Stimulated activated CD4-positive, alpha-beta T cell treated with anti-CD3 and anti-CD28 coated beads, Interleukin-1b, Interleukin-23, amount 100 ng/mL, for 4 hours (primary cell): ENCODE measurements around the gene IFITM5.
"Not testable (repeated sequence)": the region's sequence is repeated elsewhere in the genome, so short reads cannot be mapped to it uniquely, and the experiment has no call there.

Source experiments
- DNase-seq, 2 donors: peaks; one replicate each; pipeline ENCODE4 v3.0.0-alpha.2; 2020; ENCODE audit warnings: low read depth in 2 of 2

IFITM5 gene

DNA sequence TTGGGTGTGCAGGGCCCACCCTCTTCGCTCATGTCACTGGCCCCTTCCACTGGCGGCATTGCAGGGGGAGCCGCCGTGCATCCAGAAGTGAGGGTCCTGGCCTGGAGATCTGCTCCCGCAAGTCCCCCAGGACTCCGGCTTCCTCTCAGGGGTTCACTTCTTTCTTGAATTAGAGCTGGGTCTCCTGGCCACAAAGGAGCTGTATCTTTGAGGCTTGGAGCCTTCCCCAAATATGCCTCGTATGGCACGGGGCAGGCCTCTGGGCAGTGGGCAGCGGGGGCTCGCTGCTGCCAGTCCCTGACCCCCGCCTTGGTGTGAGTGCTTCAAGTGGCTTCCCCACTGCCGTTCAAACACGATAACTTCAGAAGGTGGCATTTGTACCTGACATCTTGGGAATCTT is 28.7 kb upstream of the IFITM5 start:
- no peak for DNase-seq

DNA sequence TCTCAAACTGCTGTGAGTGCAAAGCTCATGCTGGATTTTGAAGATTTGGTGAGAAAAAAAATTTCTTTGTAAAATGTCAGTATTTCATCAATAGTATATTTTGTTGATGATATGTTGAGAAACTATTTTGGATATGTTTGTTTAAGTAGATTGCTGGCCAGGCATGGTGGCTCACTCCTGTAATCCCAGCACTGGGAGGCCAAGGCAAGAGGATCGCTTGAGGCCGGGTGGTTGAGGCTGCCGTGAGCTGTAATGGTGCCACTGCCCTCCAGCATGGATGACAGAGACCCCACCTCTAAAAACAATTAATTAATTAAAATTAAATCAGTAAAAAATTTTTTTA is 28.2 kb upstream of the IFITM5 start:
- no peak for DNase-seq

DNA sequence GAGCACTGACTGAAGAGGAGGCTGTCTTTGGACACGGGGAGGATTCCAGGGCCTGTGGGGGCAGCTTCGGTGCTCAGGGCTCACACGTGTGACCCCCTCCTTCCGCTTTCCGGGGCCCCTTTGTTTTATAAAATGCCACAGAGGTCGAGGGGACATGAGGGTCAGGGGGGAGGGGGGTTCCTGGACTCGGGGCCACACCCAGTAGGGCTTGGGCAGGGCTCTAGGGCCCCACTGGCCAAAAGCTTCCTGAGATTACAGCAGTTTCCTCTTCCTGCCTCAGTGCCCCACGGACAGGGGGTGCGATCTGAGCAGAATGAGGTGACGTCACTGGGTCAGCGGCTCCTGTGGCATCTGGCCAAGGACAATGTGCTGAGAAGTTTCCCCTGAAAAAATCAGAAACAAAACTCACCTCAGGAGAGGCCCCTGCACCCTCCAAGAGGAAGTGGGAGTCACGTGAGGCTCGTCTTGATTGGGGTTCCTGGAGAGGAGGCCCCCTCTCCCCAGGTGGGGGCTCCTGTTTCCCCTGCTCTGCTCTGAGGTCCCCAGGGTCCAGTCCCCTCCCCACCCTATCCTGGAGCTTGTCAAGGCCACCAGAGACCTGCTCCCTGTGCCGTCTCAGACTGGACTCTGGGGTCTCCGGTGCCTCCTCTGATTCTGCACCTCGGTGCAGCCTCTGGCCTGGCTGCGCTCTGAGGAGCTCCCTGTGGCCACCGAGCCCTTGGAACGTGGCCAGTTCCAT is 27.7 kb upstream of the IFITM5 start:
- no peak for DNase-seq

DNA sequence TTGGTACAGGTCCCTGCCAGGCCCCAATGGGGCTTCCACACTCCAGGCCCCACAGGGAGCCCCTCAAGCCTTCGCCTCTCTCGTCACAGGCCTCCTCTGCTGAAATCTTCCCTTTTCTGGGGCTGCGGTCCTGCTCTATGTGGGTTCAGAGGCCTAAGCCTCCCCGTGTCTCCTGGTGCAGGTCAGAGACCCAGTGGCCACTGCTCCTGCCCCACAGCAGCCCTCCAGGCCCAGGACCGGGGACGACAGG is 27.2 kb upstream of the IFITM5 start:
- DNase-seq: no peak

DNA sequence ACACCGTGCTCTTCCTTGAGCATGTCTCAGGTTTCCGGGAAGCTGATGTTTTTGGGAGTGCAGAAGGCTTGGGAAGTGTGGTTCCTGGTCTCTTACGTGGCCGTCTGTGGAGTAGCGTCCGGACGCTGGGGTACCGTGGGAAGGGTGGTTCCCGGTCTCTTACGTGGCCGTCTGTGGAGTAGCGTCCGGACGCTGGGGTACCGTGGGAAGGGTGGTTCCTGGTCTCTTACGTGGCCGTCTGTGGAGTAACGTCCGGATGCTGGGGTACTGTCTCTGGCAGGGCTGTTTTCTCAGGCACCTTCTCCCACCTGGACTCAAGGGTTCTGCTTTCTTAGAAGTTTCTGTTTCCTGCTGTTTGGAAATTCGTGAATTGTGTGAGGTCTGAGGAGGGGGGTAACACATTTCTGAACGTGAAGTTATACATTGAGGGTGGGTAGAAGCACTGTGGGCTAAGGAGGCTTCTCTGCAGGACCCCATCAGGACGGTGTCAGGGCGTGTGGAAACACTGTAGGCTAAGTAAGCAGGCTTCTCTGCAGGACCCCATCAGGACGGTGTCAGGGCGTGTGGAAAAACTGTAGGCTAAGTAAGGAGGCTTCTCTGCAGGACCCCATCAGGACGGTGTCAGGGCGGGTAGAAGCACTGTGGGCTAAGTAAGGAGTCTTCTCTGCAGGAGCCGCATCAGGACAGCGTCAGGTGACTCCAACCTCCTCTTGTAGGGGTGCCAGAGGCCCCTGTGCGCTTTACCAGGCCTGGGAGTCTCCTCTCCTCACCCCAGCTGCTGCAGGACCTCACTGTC is 26.7 kb upstream of the IFITM5 start:
- DNase-seq: no peak

DNA sequence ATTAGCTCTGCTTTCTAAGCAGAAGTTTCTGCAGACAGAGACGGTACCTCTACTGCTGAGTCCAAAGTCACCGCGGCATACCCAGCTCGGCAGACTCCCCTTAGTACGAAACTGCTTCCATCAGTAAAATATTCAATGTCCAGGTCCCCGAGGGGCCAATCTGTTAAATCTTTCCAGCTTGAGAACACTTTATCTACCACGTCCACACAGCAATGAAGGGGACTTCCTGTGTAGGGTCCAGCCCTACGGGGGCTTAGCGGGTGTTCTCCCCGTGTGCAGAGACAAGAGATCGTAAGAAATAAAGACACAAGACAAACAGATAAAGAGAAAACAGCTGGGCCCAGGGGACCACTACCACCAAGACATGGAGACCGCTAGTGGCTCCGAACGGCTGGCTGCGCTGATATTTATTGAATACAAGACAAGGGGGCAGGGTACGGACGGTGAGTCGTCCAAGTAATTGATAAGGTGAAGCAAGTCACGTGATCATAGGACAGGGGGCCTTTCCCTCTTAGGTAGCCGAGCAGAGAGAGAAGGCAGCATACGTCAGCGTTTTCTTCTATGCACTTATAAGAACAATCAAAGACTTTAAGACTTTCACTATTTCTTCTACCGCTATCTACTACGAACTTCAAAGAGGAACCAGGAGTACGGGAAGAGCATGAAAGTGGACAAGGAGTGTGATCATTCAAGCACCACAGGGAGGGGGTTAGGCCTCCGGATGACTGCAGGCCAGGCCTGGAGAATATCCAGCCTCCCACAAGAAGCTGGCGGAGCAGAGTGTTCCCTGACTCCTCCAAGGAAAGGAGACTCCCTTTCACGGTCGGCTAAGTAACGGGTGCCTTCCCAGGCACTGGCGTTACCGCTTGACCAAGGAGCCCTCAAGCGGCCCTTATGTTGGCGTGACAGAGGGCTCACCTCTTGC is 25.5 kb upstream of the IFITM5 start:
- not testable (repeated sequence) for DNase-seq

DNA sequence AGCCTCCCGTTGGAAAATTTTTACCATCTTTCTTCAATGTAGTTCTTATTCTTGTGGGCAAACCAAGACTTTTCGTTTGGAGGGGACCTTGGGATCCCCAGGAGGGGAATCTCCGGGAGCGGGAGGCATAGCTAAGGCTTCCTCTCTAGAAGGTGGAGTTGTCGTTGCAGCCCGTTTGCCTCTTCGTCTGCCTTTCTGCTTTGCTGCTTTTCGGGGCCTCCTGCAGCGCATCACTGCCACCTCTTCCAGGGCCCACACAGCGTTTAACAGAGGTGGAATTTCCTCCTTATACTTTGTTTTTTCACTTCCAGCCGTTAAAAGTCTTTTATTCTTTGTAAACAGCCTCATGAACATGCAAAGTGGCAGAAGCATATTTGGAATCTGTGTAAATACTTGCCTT is 24.8 kb upstream of the IFITM5 start:
- DNase-seq: no peak

GRCh38 chr11:319888-320273 is 20.6 kb upstream of the IFITM5 start:
- not testable (repeated sequence) for DNase-seq

GRCh38 chr11:319121-319887 is 20.0 kb upstream of the IFITM5 start:
- not testable (repeated sequence) for DNase-seq

DNA sequence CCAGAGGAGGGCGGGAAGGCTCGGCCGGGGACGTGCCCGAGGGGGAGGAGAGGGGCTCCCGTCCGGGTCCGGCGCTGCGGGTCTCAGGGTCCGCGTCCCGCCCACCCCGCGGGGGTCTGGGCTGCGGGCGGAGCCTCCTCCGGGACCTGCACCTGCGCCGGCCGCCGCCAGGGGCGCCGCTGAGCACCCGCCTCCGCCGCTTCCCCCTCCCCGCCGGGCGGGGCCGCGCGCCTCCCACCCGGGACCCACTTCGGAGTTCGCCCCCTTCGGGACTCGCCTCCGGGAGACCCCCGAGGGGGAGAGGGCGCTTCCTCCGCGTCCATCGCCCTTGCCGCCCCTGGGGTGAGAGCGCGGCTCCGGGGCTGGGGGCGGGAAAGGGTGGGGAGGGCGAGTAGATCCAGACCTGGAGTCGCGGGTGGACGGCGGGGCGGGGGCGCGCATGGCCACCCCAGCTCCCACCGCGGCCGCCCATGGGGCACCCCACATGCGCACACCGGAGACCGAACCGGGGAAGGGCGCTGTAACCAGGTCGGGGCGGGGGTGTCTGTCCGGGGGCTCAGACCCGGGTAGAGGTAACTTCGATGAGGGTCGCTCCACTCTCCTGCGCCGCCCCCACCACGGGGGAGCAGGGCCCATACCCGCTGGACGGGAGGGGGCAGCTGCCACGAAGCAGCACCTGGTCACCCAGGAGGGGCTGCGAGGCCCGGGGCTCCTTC is 19.2 kb upstream of the IFITM5 start:
- not testable (repeated sequence) for DNase-seq

DNA sequence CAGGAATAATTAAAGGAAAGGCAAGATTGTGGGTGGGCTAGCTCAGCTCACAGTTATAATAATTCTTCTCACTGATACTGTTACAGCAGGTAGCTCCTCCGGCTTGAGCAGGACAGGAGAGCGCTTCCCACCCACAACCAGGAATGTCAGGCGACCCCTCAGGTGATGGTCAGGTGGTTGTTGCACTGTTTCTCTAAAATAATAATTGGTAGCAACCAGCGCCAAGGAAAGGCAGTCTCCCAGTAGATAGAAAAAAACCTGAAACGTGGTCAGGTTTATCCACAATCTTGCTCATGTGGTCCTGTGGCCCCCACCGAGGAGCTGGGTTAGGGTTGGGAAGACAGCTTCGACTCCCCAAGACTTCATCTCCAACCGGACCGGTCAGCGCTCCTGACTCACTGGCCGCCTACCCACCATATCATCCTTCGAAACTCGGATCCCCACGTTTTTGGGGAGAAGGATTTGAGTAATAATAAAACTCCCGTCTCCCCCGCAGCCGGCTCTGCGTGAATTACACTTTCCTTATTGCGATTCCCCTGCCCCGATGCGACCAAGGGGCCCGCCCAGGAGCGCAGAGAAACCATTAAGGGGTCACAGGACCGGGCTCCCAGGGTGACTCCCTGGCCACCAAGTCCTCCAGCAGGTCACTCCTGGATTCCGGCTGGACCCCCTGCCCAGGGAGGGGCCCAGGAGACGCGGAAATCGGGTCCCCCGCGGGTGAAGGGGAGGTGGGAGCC is 18.5 kb upstream of the IFITM5 start:
- DNase-seq: not testable (repeated sequence)

GRCh38 chr11:316891-317301 is 17.6 kb upstream of the IFITM5 start:
- no peak for DNase-seq

DNA sequence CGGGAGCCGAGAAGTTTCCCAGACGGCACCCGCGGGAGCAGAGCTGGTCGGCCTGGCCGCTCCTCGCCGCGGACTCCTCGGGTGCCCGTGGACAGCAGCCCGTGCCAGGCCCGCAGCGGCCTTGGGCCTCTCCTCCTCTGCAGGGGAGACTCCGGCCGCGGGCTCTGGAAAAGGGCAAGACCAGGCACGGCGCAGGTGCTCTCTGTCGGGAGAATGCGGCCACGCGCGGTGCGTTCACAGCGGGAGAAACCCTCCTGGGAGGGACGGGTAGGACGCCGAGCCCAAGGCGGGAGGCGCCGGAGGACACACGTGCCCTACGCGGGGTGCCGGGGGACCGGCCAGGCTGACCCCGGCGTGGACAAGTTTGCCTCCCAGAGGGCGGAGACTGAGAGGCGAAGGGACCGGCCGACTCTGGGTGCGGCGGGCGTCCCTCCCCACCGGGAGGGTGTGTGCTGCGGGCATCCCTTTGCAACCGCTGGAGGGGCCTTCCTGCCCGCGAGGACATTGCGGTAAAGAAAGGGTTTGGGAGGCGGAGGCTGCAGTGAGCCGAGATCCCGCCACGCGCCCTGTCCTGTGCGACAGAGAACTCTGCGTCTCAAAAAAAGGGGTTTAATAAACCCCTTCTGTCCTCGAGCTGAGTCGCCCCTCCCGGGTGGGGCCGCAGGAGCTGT is 16.8 kb upstream of the IFITM5 start:
- DNase-seq: no peak

- DNase-seq: no peak
Measured at GRCh38 chr11:315516-315994, 16.2 kb upstream of the IFITM5 start.

GRCh38 chr11:315051-315481 is 15.7 kb upstream of the IFITM5 start:
- DNase-seq: no peak

- DNase-seq: not testable (repeated sequence)
Measured at GRCh38 chr11:314554-314875, 15.2 kb upstream of the IFITM5 start.

- DNase-seq: no peak
Measured at GRCh38 chr11:313787-314553, 14.6 kb upstream of the IFITM5 start, which contains the start of gene IFITM1. Gene IFITM1, plus strand, starts transcription at chr11:314040. Its CDS starts 131 bp downstream, at chr11:314171.

DNA sequence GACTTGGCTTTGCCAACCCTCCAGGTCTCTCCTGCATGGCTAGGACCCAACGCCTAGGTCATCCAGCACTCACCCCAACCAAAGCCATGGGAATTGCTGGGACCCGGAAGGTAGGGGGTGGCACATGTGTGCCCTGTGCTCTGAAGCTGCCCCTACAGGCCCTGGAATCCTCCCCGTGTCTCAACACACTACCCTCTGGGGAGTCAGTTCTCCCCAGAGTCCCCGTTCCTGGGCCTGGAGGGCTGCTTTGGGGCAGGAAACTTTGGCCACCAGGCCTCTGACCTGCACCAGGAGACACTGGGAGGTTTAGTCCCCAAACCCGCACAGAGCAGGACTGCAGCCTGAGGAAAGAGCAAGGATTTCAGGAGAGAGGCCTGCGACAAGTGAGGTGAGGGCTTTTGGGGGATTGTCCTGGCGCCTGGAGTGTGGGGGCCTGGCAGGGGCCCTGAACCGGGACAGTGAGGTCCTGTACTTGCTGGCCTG is 14.0 kb upstream of the IFITM5 start:
- no peak for DNase-seq
